Peyer's patch (tissue), 4 donors: ENCODE data around the gene GARS1.

Experiments
- CTCF ChIP-seq, 6 experiments: fragments of 450-650 bp in 4 of 6; fragments of 200-600 bp in 2 of 6; sonication (generic) in 1 of 6; IDR thresholded peaks; one replicate each; pipeline ENCODE4 v1.5.1; 2017 to 2019; ENCODE audit warnings: antibody characterized with exemption in 6 of 6, mild to moderate bottlenecking in 3 of 6, moderate library complexity in 1 of 6
- POLR2A ChIP-seq, 2 donors: fragments of 450-650 bp; IDR thresholded peaks; one replicate each; pipeline ENCODE4 v1.5.1; 2017; ENCODE audit warnings: antibody characterized with exemption in 2 of 2, mild to moderate bottlenecking in 2 of 2, moderate library complexity in 2 of 2

- TF ChIP-seq CTCF (IDR thresholded peaks at IDR 0.05) (no peak), POLR2A (IDR thresholded peaks at IDR 0.05) (no peak)
Measured at GRCh38 chr7:30679664-30680063, 85.0 kb downstream of the GARS1 start.
